GM12875 (cell line): ENCODE results near the gene TET2.

Experiments
- H3K4me3 ChIP-seq: one replicate; pipeline ENCODE4 v1.5.1; 2011; ENCODE audit warnings: low read depth, low read length, control low read depth
- TF ChIP-seq, protein P1 (sequence below): IDR thresholded peaks from 2 replicates; pipeline ENCODE4 v1.5.1; 2011; ENCODE audit warnings: low read depth, mild to moderate bottlenecking, control low read depth, inconsistent platforms, low read length, moderate library complexity, borderline replicate concordance; ENCODE audit not compliant: insufficient read depth

Gene TET2

DNA sequence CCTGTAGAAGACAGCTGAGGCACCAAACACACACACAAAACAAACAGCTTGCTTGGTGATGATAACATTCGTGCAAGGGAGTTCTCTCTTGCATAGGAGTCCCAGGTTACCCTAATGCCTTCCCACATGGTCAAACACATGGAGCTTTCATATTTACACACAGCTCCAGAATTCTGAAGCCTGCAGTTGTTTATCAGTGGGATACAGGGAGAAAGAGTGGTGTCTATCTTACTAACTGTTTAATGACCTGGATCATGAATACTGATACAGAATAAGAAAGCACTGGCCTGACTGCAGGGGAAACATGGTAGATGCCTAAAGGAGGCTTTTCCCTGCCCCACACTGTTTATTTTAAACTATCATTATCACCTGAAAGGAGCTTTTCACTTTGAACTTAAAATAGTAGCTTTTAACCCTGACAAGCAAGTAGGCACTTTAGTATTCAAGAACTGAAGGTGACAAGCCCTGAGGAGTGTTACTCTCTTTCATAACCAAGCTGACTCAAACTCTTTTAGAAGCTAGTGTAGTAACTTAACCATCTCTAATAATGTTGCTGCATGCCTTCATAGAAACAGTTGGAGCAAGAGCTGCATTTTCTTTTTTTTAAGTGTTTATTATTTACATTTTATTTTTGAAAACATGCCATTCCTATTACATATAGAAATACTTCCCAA, 15.6 kb downstream of the TET2 start:
- TF ChIP-seq, protein P1, sequence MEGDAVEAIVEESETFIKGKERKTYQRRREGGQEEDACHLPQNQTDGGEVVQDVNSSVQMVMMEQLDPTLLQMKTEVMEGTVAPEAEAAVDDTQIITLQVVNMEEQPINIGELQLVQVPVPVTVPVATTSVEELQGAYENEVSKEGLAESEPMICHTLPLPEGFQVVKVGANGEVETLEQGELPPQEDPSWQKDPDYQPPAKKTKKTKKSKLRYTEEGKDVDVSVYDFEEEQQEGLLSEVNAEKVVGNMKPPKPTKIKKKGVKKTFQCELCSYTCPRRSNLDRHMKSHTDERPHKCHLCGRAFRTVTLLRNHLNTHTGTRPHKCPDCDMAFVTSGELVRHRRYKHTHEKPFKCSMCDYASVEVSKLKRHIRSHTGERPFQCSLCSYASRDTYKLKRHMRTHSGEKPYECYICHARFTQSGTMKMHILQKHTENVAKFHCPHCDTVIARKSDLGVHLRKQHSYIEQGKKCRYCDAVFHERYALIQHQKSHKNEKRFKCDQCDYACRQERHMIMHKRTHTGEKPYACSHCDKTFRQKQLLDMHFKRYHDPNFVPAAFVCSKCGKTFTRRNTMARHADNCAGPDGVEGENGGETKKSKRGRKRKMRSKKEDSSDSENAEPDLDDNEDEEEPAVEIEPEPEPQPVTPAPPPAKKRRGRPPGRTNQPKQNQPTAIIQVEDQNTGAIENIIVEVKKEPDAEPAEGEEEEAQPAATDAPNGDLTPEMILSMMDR: no peak
- no peak overlapping the region for H3K4me3 ChIP-seq

DNA sequence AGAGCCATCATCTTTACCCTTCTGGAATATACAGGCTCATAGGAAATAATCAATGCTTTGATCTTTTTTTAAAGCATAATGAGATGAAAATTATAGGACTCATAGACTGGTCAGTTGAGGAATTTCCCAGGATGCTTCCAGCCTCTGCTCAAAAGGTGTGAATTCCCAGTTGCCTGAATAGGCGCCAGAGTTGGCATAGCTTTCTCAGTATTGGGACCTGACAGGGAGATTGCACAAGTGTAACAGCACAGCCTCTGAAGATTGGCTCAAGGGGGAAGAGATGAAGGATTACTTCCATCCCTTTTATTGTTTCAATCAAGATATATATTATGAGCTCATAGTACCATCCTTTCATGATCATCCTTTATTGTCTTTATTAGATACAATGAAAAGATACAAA, 17.9 kb downstream of the TET2 start:
- TF ChIP-seq, protein P1: no peak

DNA sequence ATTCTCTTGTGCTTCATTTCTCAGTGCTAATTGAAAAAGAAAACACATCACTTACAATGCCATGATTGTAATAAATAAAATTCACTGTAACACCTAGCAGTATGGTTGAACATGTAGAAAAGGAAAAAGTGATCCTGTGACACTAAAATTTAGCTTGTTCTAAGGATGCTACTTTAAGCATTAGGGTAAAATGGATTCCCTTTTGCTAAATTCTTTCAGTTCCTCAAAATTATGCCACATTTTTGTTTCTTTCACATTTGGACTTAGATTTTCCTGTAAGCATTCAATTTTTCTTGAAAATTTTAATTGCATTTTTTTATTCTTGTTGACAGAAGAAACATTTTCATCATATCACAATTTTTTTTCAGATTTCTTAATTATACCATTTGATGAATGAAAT, 19.4 kb downstream of the TET2 start:
- H3K4me3 ChIP-seq: no peak overlapping the region
- TF ChIP-seq, protein P1: no peak

More for the DNA sequence above, 17.9 kb downstream of the TET2 start:
- no peak overlapping the region for H3K4me3 ChIP-seq

DNA sequence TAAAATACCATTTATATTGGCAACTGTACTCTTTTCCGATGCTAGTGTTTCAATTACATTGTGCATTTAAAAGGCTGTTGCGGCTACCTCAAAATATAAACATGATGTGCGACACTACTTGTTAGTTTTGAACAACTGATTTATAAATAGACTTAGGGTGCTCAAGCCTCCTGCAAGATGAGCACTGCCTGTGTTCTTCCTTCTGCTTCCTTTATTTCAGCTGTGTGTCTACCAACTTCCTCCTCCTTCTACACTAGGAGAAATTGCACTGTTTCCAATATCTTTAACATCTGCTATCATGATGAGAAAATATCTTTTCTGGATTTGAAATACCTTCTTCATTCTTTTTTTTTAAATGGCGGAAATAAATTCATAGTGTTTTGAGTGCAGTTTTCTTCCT, 24.0 kb downstream of the TET2 start:
- TF ChIP-seq, protein P1: no peak
- H3K4me3 ChIP-seq: no peak overlapping the region

DNA sequence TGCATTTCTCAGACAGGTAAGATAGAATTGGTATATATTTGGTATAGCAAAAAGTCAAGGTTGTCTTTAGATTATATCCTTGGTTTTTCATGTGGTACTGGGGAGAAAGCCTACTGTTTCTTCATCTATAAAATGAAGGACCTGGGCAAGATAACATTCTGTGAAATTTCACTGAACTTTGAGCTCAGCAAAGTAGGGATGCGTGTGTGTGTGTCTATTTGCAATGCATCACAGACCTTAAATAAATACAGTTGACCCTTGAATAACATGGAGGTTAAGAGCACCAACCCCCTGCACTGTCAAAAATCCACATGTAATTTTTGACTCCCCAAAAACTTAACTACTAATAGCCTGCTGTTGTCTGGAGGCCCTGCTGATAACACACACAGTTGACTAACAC, 25.2 kb downstream of the TET2 start:
- H3K4me3 ChIP-seq: no peak overlapping the region
- TF ChIP-seq, protein P1: no peak

DNA sequence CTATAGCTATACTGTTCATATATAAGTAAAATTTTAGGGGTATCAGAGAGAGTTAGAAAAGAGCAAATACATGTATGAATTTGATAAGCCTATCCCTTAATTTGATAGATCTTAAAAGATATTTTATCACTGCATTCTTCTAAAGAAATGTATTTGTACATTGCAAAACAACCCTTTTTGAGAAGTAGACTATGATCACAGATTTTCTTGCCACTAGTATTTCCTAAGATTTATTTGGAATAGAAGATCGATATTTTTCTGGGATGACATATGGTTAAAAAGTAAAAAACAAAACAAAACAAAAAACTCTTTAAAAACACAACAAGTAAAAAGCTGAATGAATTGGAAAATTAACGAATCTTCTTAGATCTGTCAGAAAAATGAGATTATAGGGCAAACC, 27.4 kb downstream of the TET2 start:
- TF ChIP-seq, protein P1: no peak
- H3K4me3 ChIP-seq: no peak overlapping the region
